K562 (cell line): ENCODE results near the gene PDCD7. TPM values are rescaled to one million over a fixed set of nuclear protein-coding genes. Genes with fewer than 3 reads are reported as not detected.

ENCODE experiments used
- ATAC-seq: fragments of 200-7000 bp; cut with Tn5 transposase; 3 replicates; pipeline ENCODE4 v1.9.1; 2020; ENCODE audit warnings: moderate library complexity
- BruUV-seq: library from RNA; stranded (reverse); fragments of 400-500 nt; replicated peaks from 2 replicates; lab custom pipeline; 2021; lab: Mats Ljungman, UMichigan
- CTCF ChIA-PET: fragments of 300-600 bp; formaldehyde crosslinking; extraction: SDS; loops from one replicate; lab custom pipeline; 2021; ENCODE audit warnings: low intra/inter-chr PET ratio; lab: Yijun Ruan, JAX
- POLR2A ChIA-PET: fragments of 300-600, 350-650 bp; sonication (Branson Sonifier 250); formaldehyde crosslinking; extraction: SDS; loops from one replicate; lab custom pipeline; 2021; ENCODE audit warnings: antibody characterized with exemption, inconsistent platforms; lab: Yijun Ruan, JAX
- DNase-seq, 4 experiments: peaks; one replicate each; pipeline versions ENCODE4 v3.0.0 to v3.0.0-alpha.2; 2011 to 2018; ENCODE audit warnings: low spot score in 3 of 4, mixed read lengths in 3 of 4; ENCODE audit errors: extremely low read depth in 1 of 4
- FAIRE-seq: peaks from 2 replicates; lab custom pipeline; 2011; peaks lifted over from hg19 to GRCh38; lab: Jason Lieb, UNC
- H2AFZ ChIP-seq: 2 replicates; pipeline ENCODE4 v1.6.0; 2011; ENCODE audit warnings: low read depth, low read length, control low read depth, inconsistent platforms
- H3K27ac ChIP-seq: fragments of 200-600 bp; 3 replicates; pipeline ENCODE4 v1.8.0; 2011; ENCODE audit warnings: low read depth, mild to moderate bottlenecking, control low read depth, inconsistent platforms, low read length, moderate library complexity, mixed read lengths; ENCODE audit errors: extremely low read depth
- H3K27me3 ChIP-seq, 2 experiments: fragments of 300-600 bp in 1 of 2; 2 replicates in 1 of 2; 3 replicates in 1 of 2; pipeline versions ENCODE4 v1.6.0 to v1.8.0; 2011; ENCODE audit warnings: inconsistent platforms in 2 of 2, low read length in 2 of 2, mild to moderate bottlenecking in 1 of 2, mixed read lengths in 1 of 2, moderate library complexity in 1 of 2; ENCODE audit not compliant: control insufficient read depth in 2 of 2, insufficient read depth in 2 of 2
- H3K36me3 ChIP-seq: fragments of 300-600 bp; 3 replicates; pipeline ENCODE4 v1.8.0; 2011; ENCODE audit warnings: mild to moderate bottlenecking, low read length, inconsistent platforms; ENCODE audit not compliant: control insufficient read depth, insufficient read depth
- H3K4me1 ChIP-seq, 2 experiments: fragments of 200-600 bp in 1 of 2; replicated peaks in 1 of 2; 2 replicates in 1 of 2; 3 replicates in 1 of 2; pipeline versions ENCODE4 v1.5.1 to v1.8.0; 2011; ENCODE audit warnings: inconsistent platforms in 2 of 2, low read length in 2 of 2, mild to moderate bottlenecking in 1 of 2, mixed read lengths in 1 of 2, moderate library complexity in 1 of 2; ENCODE audit not compliant: control insufficient read depth in 2 of 2, insufficient read depth in 2 of 2
- H3K4me2 ChIP-seq: 2 replicates; pipeline ENCODE4 v1.6.1; 2011; ENCODE audit warnings: low read length, control low read depth, inconsistent platforms, mixed read lengths; ENCODE audit not compliant: insufficient read depth
- H3K4me3 ChIP-seq: fragments of 200-600 bp; sonication (generic), shearing (Covaris generic); 2 replicates; pipeline ENCODE4 v1.5.1; 2016; ENCODE audit warnings: control low read depth, inconsistent platforms
- H3K79me2 ChIP-seq: fragments of 200-600 bp; 3 replicates; pipeline ENCODE4 v1.8.0; 2011; ENCODE audit warnings: low read length, inconsistent platforms; ENCODE audit not compliant: control insufficient read depth, insufficient read depth
- H3K9ac ChIP-seq, 2 experiments: 2 replicates each; pipeline versions ENCODE4 v1.6.0 to v1.6.1; 2011; ENCODE audit warnings: low read depth in 2 of 2, low read length in 2 of 2, control low read depth in 1 of 2, inconsistent platforms in 1 of 2, mild to moderate bottlenecking in 1 of 2, mixed read lengths in 1 of 2; ENCODE audit not compliant: insufficient read depth in 1 of 2
- H3K9me1 ChIP-seq: one replicate; pipeline ENCODE4 v1.6.0; 2011; ENCODE audit warnings: inconsistent platforms, mild to moderate bottlenecking, low read length, moderate library complexity; ENCODE audit not compliant: control insufficient read depth, insufficient read depth
- H3K9me3 ChIP-seq: replicated peaks from 2 replicates; pipeline ENCODE4 v1.5.1; 2011; ENCODE audit warnings: low read depth, low read length, inconsistent platforms; ENCODE audit not compliant: control insufficient read depth, insufficient read depth
- H4K20me1 ChIP-seq: replicated peaks from 2 replicates; pipeline ENCODE4 v1.6.1; 2011; ENCODE audit warnings: low read length, inconsistent platforms, mixed read lengths; ENCODE audit not compliant: control insufficient read depth, insufficient read depth
- MNT ChIP-seq, 2 experiments: fragments of 450-650 bp; conservative IDR thresholded peaks; 2 replicates each; pipeline ENCODE4 v1.6.1; 2017; ENCODE audit warnings: mild to moderate bottlenecking in 2 of 2, moderate library complexity in 2 of 2
- NFRKB ChIP-seq: fragments of 450-650 bp; IDR thresholded peaks from 2 replicates; pipeline ENCODE4 v1.6.1; 2016; ENCODE audit warnings: low read depth
- ZNF592 ChIP-seq: fragments of 450-650 bp; IDR thresholded peaks from 2 replicates; pipeline ENCODE4 v1.6.1; 2017; ENCODE audit warnings: antibody characterized with exemption, mild to moderate bottlenecking
- WGBS: fragments of 100-300 bp; shearing (Covaris generic); methylation state at CpG from one replicate; pipeline ENCODE4 v1.1.6; 2016; ENCODE audit warnings: low coverage, mixed read lengths; ENCODE audit not compliant: insufficient coverage; ENCODE audit errors: missing lambda C conversion rate; 5-methylcytosine and 5-hydroxymethylcytosine counted together
- in situ Hi-C: fragments of 300-500 bp; cut with MboI; formaldehyde crosslinking; loops from 4 replicates; pipeline ENCODE4 v1.15.0; 2018; ENCODE audit warnings: inconsistent platforms, mixed read lengths
- intact Hi-C: fragments of 100-400 bp; cut with micrococcal nuclease; formaldehyde crosslinking; loops from 2 replicates; pipeline ENCODE4 v1.14.2; 2022
- polyA plus RNA-seq, 8 experiments: library from polyadenylated mRNA; depleted of rRNA in 4 of 8; stranded (reverse) in 5 of 8; unstranded in 3 of 8; fragments of >200 nt; fragmentation: Nextera tagmentation in 2 of 8; fragmentation: Illumina TruSeq in 1 of 8; extraction: Ambion mirVana in 2 of 8; extraction: Trizol in 1 of 8; gene quantifications; 2 replicates each; pipeline versions ENCODE4 v1.2.1 to v1.2.3, GENCODE V29; 2011 to 2014; ENCODE audit warnings: inconsistent platforms in 1 of 8, missing spikeins in 1 of 8
- total RNA-seq, 7 experiments: library from RNA; depleted of rRNA in 6 of 7; stranded (reverse); fragments of >200 nt in 6 of 7; fragmentation: Illumina TruSeq in 2 of 7; extraction: Trizol in 2 of 7; gene quantifications; 2 replicates each; pipeline versions ENCODE4 v1.2.1 to v1.2.3, GENCODE V29; 2011 to 2021; ENCODE audit warnings: low replicate concordance in 1 of 7

Gene PDCD7
- total and polyA plus RNA-seq, 9 of the 15 experiments (the other 6 are each of a cell fraction or from before 2014, with no cell fraction given): 11.8 to 30.2 (median 18.8) TPM

- Histone ChIP-seq H3K9ac (no peak overlapping the region), H3K27ac (no peak overlapping the region), H3K4me2 (no peak overlapping the region), H3K9me3 (no peaks in the 10 kb centered on the region), H3K9me1 (no peaks in the 10 kb centered on the region), H3K27me3 (no peaks in the 10 kb centered on the region), H4K20me1 (no peaks in the 10 kb centered on the region), H3K4me1 (no peaks in the 10 kb centered on the region), H3K79me2 (peaks cover 20% of the 10 kb centered on the region), H3K4me3 (no peak overlapping the region), H3K36me3 (peaks cover 85% of the 10 kb centered on the region; the same call in 2 of the 3 replicates), H2AFZ (no peak overlapping the region)
- no peak for TF ChIP-seq ZNF592
- no peak for FAIRE-seq
- no peak for ATAC-seq
- ChIA-PET CTCF (no interaction called here), POLR2A (no interaction called here)
- in situ Hi-C loops (no loop called here), intact Hi-C loops (no loop called here)
- no TSS peak for BruUV-seq
- no peak for DNase-seq
Measured at GRCh38 chr15:65176056-65176455, 42.4 kb upstream of the PDCD7 start.

GRCh38 chr15:65175511-65175910 lies 41.9 kb upstream of the PDCD7 start:
- Histone ChIP-seq H3K27me3 (no peaks in the 10 kb centered on the region), H3K4me3 (no peak overlapping the region), H3K9ac (no peak overlapping the region), H2AFZ (no peak overlapping the region), H3K27ac (no peak overlapping the region), H4K20me1 (no peaks in the 10 kb centered on the region), H3K9me3 (no peaks in the 10 kb centered on the region), H3K4me2 (no peak overlapping the region), H3K9me1 (no peaks in the 10 kb centered on the region), H3K79me2 (peaks cover 16% of the 10 kb centered on the region), H3K4me1 (no peaks in the 10 kb centered on the region), H3K36me3 (peaks cover 81% of the 10 kb centered on the region; the same call in 2 of the 3 replicates)
- 85% methylated on average over 5 of the region's 5 CpGs for WGBS
- DNase-seq: no peak
- in situ Hi-C loops (no loop called here), intact Hi-C loops (no loop called here)
- ChIA-PET POLR2A (no interaction called here), CTCF (no interaction called here)
- peak; percentile 11 for FAIRE-seq
- no peak for ATAC-seq
- no TSS peak for BruUV-seq
- TF ChIP-seq MNT (conservative IDR thresholded peaks at IDR 0.05) (no peak), NFRKB (no peak)
